ENCODE measurements around the gene TBL1X. TPM values are rescaled to one million over a fixed set of nuclear protein-coding genes. Genes with fewer than 3 reads are reported as not detected.
A peak's percentile ranks its signal among the peaks of the same experiment; 100 is the strongest.

The TBL1X gene
- total and polyA plus RNA-seq, 2 of the 4 experiments (the other 2 are of a cell fraction), result 16.2 to 20.8 TPM

DNA sequence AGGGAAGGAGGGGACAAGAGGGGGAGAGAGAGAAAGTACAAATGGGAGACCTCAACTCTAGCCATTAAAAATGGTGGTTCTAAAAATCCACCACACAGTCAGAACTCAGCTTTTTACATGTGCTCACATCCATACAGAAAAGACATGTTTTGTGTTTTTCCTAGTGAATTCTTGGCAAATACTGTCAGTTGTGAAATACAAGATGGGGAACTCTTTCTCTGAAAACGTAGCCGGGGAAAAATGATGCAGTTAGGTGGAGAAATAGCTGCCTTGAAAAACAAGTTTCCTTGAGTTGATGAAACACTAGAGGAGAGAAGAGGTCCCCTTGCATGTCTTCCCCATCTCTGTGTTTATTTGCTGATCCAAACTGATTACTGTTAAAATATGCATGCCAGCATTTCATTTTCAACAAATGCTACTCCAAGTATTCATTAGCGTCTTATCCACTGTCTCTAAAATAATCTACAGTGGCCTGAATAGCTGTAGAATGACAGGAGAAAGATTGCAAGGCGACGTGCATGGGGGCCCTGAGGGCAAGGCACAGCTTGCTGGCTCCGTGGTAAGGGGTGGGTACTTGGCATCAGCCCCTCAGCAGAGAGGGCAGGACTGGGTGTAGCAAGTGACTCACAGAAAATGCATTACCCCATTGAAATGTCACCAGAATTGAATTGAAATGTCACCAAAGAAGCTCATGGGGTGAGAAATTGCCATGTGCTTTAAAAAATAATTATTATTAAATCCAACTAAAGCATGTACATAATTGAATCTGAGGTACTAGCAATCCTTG, 48.1 kb upstream of the TBL1X start:
- no peaks in the 10 kb centered on the region for H4K20me1 ChIP-seq (ENCODE audit: insufficient read depth, low read length)
- no peak overlapping the region for H4K91ac ChIP-seq (ENCODE audit: insufficient read depth, low read depth, low read length)
- no peaks in the 10 kb centered on the region; the same call in 1 of the 2 replicates for H3K9me1 ChIP-seq (ENCODE audit: insufficient read depth, low read length)
- H2BK5ac ChIP-seq (ENCODE audit: low read depth, low read length, poor library complexity, severe bottlenecking), result peak overlapping the region; percentile 56
- H4K5ac ChIP-seq (ENCODE audit: low read depth, low read length), result peak overlapping the region; percentile 63
- no peak overlapping the region for H3K4me3 ChIP-seq (ENCODE audit: insufficient read depth, low read depth, low read length)
- H3K79me1 ChIP-seq (ENCODE audit: low read depth in 1 of 2, low read length in 2 of 2), result no peaks in the 10 kb centered on the region
- peaks cover 2% of the 10 kb centered on the region; the same call in 1 of the 2 replicates for H3K4me1 ChIP-seq (ENCODE audit: control insufficient read depth, insufficient read depth, low read length)
- peak; percentile 62 for DNase-seq
- peaks cover 2% of the 10 kb centered on the region; the same call in 1 of the 2 replicates for H3K9me3 ChIP-seq (ENCODE audit: control insufficient read depth, insufficient read depth, low read length)
- H2AFZ ChIP-seq (replicated peaks; ENCODE audit: low read length, poor library complexity), result peak overlapping the region; percentile 77
- no peaks in the 10 kb centered on the region for H3K36me3 ChIP-seq (ENCODE audit: control insufficient read depth, insufficient read depth, low read length)
- no peak overlapping the region for H3K9ac ChIP-seq (ENCODE audit: low read depth, low read length)
- no TSS peak for BruUV-seq (replicated peaks)
- peak overlapping the region; percentile 64; the same call in 1 of the 2 replicates for H3K27ac ChIP-seq (ENCODE audit: insufficient read depth, low read length)
- no peak overlapping the region for H3K14ac ChIP-seq (replicated peaks; ENCODE audit: low read depth, low read length)
- H3K23ac ChIP-seq (ENCODE audit: low read depth, low read length), result no peak overlapping the region
- peak overlapping the region; percentile 81; the same call in 1 of the 2 replicates for H3K18ac ChIP-seq (ENCODE audit: low read depth, low read length)
- H4K8ac ChIP-seq (ENCODE audit: low read depth in 2 of 2, low read length in 2 of 2), result 0 out of 4 replicates have a peak overlapping the region, but pooled peaks of 1 of the 2 experiments have one; percentile 43
- no peaks in the 10 kb centered on the region for H3K27me3 ChIP-seq (ENCODE audit: control insufficient read depth, insufficient read depth, low read length)
- H2BK20ac ChIP-seq (ENCODE audit: low read depth, low read length), result peak overlapping the region; percentile 56; the same call in 1 of the 2 replicates
- H3K56ac ChIP-seq (ENCODE audit: extremely low read depth, insufficient read depth, low read length), result no peak overlapping the region
- in situ Hi-C loops (cut with MboI; ENCODE audit: low sequenced_read_pairs) (no loop called here), intact Hi-C loops (cut with micrococcal nuclease) (no loop called here), dilution Hi-C loops (cut with HindIII; ENCODE audit: low sequenced_read_pairs, unreplicated experiment) (no loop called here)
- H2AK9ac ChIP-seq (replicated peaks; ENCODE audit: low read depth, low read length, poor library complexity), result no peak overlapping the region
- WGBS, 2 experiments (ENCODE audit: extremely low coverage in 2 of 2, insufficient read length in 1 of 2), result no CpG with 5 or more reads among the region's 6 CpGs
- TF ChIP-seq FOS (IDR thresholded peaks at IDR 0.05; ENCODE audit: low read depth, low read length) (no peak), SMC3 (IDR thresholded peaks at IDR 0.05; ENCODE audit: low read depth, low read length) (no peak), CEBPB (IDR thresholded peaks at IDR 0.05; ENCODE audit: low read depth, low read length) (peak; percentile 71), MAFK (IDR thresholded peaks at IDR 0.05; ENCODE audit: low read depth, low read length) (no peak), MAZ (IDR thresholded peaks at IDR 0.05; ENCODE audit: borderline replicate concordance, low read depth, low read length) (no peak), POLR2A (IDR thresholded peaks at IDR 0.05; ENCODE audit: low read depth, low read length) (no peak), CHD1 (IDR thresholded peaks at IDR 0.05; ENCODE audit: low read depth, low read length) (no peak)
- TF ChIP-seq, protein P1, sequence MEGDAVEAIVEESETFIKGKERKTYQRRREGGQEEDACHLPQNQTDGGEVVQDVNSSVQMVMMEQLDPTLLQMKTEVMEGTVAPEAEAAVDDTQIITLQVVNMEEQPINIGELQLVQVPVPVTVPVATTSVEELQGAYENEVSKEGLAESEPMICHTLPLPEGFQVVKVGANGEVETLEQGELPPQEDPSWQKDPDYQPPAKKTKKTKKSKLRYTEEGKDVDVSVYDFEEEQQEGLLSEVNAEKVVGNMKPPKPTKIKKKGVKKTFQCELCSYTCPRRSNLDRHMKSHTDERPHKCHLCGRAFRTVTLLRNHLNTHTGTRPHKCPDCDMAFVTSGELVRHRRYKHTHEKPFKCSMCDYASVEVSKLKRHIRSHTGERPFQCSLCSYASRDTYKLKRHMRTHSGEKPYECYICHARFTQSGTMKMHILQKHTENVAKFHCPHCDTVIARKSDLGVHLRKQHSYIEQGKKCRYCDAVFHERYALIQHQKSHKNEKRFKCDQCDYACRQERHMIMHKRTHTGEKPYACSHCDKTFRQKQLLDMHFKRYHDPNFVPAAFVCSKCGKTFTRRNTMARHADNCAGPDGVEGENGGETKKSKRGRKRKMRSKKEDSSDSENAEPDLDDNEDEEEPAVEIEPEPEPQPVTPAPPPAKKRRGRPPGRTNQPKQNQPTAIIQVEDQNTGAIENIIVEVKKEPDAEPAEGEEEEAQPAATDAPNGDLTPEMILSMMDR (conservative IDR thresholded peaks at IDR 0.05; ENCODE audit: low read depth, low read length), result no peak
- CTCF ChIA-PET, result no interaction called here
- H2BK15ac ChIP-seq (ENCODE audit: low read depth, low read length), result 0 out of 3 replicates have a peak overlapping the region, but pooled peaks have one; percentile 56
- H3K4me2 ChIP-seq (ENCODE audit: low read depth, low read length), result peak overlapping the region; percentile 86
- no peak overlapping the region for H3K4ac ChIP-seq (ENCODE audit: low read depth, low read length)
- no peak overlapping the region for H2BK120ac ChIP-seq (ENCODE audit: low read depth, low read length)
- POLR2A ChIA-PET (ENCODE audit: unreplicated experiment), result no interaction called here
- peak; percentile 54 for ATAC-seq (ENCODE audit: low read depth)
- H2AK5ac ChIP-seq (ENCODE audit: low read depth, low read length), result no peak overlapping the region

Data from IMR-90 (cell line).